HepG2 (cell line): ENCODE data around the gene NDUFV1. TPM values are rescaled to one million over a fixed set of nuclear protein-coding genes. Genes with fewer than 3 reads are reported as not detected.

ENCODE experiments used
- GRHL1 ChIP-seq: sonication (generic); formaldehyde crosslinking; conservative IDR thresholded peaks from 2 replicates; pipeline ENCODE4 v1.8.0; 2022; ENCODE audit warnings: missing genetic modification reagents
- KLF15 ChIP-seq: sonication (generic); formaldehyde crosslinking; IDR thresholded peaks from 2 replicates; pipeline ENCODE4 v1.8.1; 2023; ENCODE audit warnings: borderline replicate concordance, mild to moderate bottlenecking, inconsistent platforms, missing genetic modification reagents, mixed read lengths
- MAX ChIP-seq: IDR thresholded peaks from 2 replicates; pipeline ENCODE4 v1.6.1; 2012; ENCODE audit warnings: inconsistent platforms
- MEIS1 ChIP-seq: sonication (generic); formaldehyde crosslinking; IDR thresholded peaks from 2 replicates; pipeline ENCODE4 v1.9.0; 2021; ENCODE audit warnings: mild to moderate bottlenecking, missing genetic modification reagents, moderate library complexity, borderline replicate concordance
- MTF2 ChIP-seq: sonication (generic); formaldehyde crosslinking; IDR thresholded peaks from 2 replicates; pipeline ENCODE4 v1.5.0; 2020; ENCODE audit warnings: missing genetic modification reagents, borderline replicate concordance
- PAWR ChIP-seq: sonication (generic); formaldehyde crosslinking; IDR thresholded peaks from 2 replicates; pipeline ENCODE4 v1.4.0; 2020; ENCODE audit warnings: missing genetic modification reagents, mild to moderate bottlenecking, borderline replicate concordance
- PCBP2 ChIP-seq: fragments of 200-400 bp; formaldehyde crosslinking; optimal IDR thresholded peaks from 2 replicates; pipeline ENCODE3; 2018; ENCODE audit warnings: low read length, low read depth; ENCODE audit not compliant: poor library complexity, severe bottlenecking
- RCOR2 ChIP-seq: IDR thresholded peaks from 2 replicates; pipeline ENCODE4 v1.6.1; 2016; ENCODE audit warnings: missing biosample characterization, missing genetic modification reagents
- RXRA ChIP-seq: sonication (generic); formaldehyde crosslinking; IDR thresholded peaks from 2 replicates; pipeline ENCODE4 v1.5.1; 2020; ENCODE audit warnings: missing genetic modification reagents
- SOX6 ChIP-seq, 2 experiments: fragments of 450-650 bp in 1 of 2; sonication (generic) in 1 of 2; formaldehyde crosslinking in 1 of 2; IDR thresholded peaks; 2 replicates each; pipeline versions ENCODE4 v1.4.0 to v1.6.1; 2017 to 2020; ENCODE audit warnings: antibody characterized with exemption in 1 of 2, mild to moderate bottlenecking in 1 of 2, missing genetic modification reagents in 1 of 2
- TCF7 ChIP-seq: sonication (generic); IDR thresholded peaks from 2 replicates; pipeline ENCODE4 v1.6.1; 2016; ENCODE audit warnings: antibody characterized with exemption, low read depth
- YY1 ChIP-seq: IDR thresholded peaks from 2 replicates; pipeline ENCODE4 v1.6.1; 2011; ENCODE audit warnings: low read length, low read depth, moderate library complexity, mild to moderate bottlenecking; ENCODE audit not compliant: insufficient read depth, insufficient replicate concordance
- ZBTB34 ChIP-seq: sonication (generic); formaldehyde crosslinking; IDR thresholded peaks from 2 replicates; pipeline ENCODE4 v1.8.0; 2022; ENCODE audit warnings: mild to moderate bottlenecking, missing genetic modification reagents
- ZNF264 ChIP-seq: sonication (generic); formaldehyde crosslinking; IDR thresholded peaks from 2 replicates; pipeline ENCODE4 v1.4.0; 2020; ENCODE audit warnings: missing genetic modification reagents
- ZNF280D ChIP-seq: sonication (generic); formaldehyde crosslinking; IDR thresholded peaks from 2 replicates; pipeline ENCODE4 v1.5.1; 2020; ENCODE audit warnings: mild to moderate bottlenecking, missing genetic modification reagents
- ZNF576 ChIP-seq: sonication (generic); formaldehyde crosslinking; IDR thresholded peaks from 2 replicates; pipeline ENCODE4 v1.4.0; 2020; ENCODE audit warnings: mild to moderate bottlenecking, missing genetic modification reagents
- ZNF678 ChIP-seq: sonication (generic); formaldehyde crosslinking; IDR thresholded peaks from 2 replicates; pipeline ENCODE4 v1.4.0; 2020; ENCODE audit warnings: mild to moderate bottlenecking, missing genetic modification reagents
- polyA plus RNA-seq, 8 experiments: library from polyadenylated mRNA; depleted of rRNA in 3 of 8; stranded (reverse) in 7 of 8; unstranded in 1 of 8; fragments of >200 nt; fragmentation: Illumina TruSeq in 4 of 8; extraction: Trizol in 4 of 8; gene quantifications; 2 replicates each; pipeline versions ENCODE4 v1.2.1 to v1.2.3, GENCODE V29; 2011 to 2016; ENCODE audit warnings: low read depth in 4 of 8, missing spikeins in 1 of 8, mixed read lengths in 1 of 8; ENCODE audit not compliant: insufficient read depth in 1 of 8
- total RNA-seq, 5 experiments: library from RNA; depleted of rRNA; stranded (reverse); fragments of >200 nt; fragmentation: Illumina TruSeq; extraction: Trizol; gene quantifications; 2 replicates each; pipeline ENCODE4 v1.2.3, GENCODE V29; 2016; ENCODE audit warnings: low read depth in 1 of 5

Gene NDUFV1
- total and polyA plus RNA-seq, 2 of the 13 experiments (the other 11 are each of a cell fraction or from before 2014, with no cell fraction given) = 88.9 to 137 TPM

- TF ChIP-seq GRHL1 (CRISPR knock-in tag) = no peak
- 0 out of 2 replicates have a peak, but pooled peaks have one; percentile 45 for TF ChIP-seq KLF15 (CRISPR knock-in tag)
- TF ChIP-seq TCF7 = no peak
- peak; percentile 93; the same call in 1 of the 2 replicates for TF ChIP-seq MEIS1 (CRISPR knock-in tag)
- peak; percentile 75; the same call in 1 of the 2 replicates for TF ChIP-seq MAX
- TF ChIP-seq PCBP2 = no peak
- TF ChIP-seq RXRA (CRISPR knock-in tag) = peak; percentile 61
- no peak for TF ChIP-seq ZNF678 (CRISPR knock-in tag)
- no peak for TF ChIP-seq ZBTB34 (CRISPR knock-in tag)
- no peak for TF ChIP-seq PAWR (CRISPR knock-in tag)
- TF ChIP-seq YY1 = peak; percentile 65
- TF ChIP-seq ZNF280D = no peak
- no peak for TF ChIP-seq ZNF264 (CRISPR knock-in tag)
- no peak for TF ChIP-seq SOX6 (IDR thresholded peaks at IDR 0.05)
- TF ChIP-seq SOX6 (CRISPR knock-in tag; IDR thresholded peaks at IDR 0.05) = no peak; the same call in none of the 2 replicates
- TF ChIP-seq ZNF576 (CRISPR knock-in tag) = no peak
- TF ChIP-seq RCOR2 (CRISPR knock-in tag) = no peak
- TF ChIP-seq MTF2 (CRISPR knock-in tag) = no peak
Observed at GRCh38 chr11:67606492-67607295, at the start of gene NDUFV1 (continued).
